HPDE6-E6E7 (cell line): ENCODE data around the gene ADCY9.
"Not testable (repeated sequence)": the region's sequence is repeated elsewhere in the genome, so short reads cannot be mapped to it uniquely, and the experiment has no call there.

ENCODE experiments used
- DNase-seq: peaks from one replicate; pipeline ENCODE4 v3.0.0; 2011; ENCODE audit warnings: missing footprints; ENCODE audit errors: extremely low spot score

Gene ADCY9

DNA sequence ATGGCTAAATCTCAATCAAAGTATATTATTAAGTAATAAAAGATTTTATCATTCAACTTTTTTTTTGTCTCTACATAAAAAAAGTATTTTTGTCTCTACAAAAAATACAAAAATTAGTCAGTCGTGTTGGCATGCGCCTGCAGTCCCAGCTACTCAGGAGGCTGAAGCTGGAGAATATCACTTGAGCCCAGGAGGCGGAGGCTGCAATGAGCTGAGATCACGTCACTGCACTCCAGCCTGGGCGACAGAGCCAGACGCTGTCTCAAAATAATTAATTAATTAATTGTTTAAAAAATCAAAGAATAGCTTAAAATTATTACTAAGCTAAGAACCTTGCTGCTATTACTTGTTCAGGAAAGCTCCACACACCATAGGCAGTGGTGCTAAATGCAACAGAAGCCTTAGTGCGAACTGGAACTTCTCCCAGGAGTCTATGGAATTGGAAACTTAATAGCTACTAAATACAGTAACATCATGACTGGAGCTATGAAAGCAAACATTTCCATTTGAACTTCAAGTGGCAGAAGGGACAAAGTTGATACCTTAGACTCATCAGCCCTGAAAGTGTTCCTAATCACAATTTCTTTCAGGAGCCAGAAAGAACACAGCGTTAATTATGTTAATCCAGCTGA lies 22.6 kb downstream of the ADCY9 start:
- no peak for DNase-seq

GRCh38 chr16:4092547-4093265 lies 23.5 kb downstream of the ADCY9 start:
- DNase-seq = no peak

- DNase-seq = no peak
Observed at GRCh38 chr16:4091240-4092012, 24.8 kb downstream of the ADCY9 start.

DNA sequence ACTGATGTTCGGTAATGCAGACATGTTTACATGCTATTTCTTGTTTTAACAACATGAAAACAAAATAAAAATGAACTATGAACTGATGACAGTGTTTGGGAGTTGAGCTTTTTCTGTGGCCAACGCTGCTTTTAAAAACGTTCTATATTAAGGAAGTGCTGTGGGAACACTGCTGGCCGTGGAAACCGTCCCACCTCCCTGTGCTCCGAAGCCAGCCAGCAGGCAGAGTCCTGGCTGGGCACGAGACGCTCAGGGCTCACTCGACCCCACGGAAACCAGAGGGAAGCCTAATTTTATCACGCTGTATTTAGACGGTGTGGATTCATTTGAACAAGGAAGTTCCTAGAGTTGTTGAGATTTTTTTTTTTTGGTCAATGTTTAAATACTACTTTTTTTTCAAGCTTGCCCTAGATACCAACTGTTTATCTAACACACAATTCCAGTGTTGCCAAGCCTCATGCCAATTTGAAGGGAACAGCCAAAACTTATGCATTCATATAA lies 25.8 kb downstream of the ADCY9 start:
- DNase-seq = no peak

DNA sequence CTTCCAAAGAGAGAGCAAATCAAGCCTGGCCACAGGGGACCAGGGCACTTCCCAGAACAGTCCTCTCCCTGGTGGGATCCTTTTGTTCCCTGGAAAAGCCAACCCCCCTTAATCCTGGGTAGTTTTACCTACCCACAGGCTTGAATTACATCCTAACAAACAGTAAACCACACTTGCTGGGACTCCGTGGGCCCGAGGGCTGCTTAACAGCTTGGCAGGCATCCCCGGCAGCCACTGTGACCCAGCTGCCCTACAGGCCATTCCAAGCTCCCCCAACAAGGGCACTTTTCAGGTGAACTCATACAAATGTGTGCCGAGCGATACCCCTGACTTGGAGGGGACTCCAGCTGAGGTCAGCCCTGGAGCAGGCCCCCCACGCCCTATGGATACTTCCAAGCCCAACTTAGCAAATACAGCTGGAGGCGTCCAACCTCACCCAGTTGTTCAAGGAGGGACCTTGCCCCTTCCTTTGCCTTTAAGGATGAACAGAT lies 26.4 kb downstream of the ADCY9 start:
- DNase-seq = no peak

- no peak for DNase-seq
Observed at GRCh38 chr16:4089251-4089810, 26.9 kb downstream of the ADCY9 start.

- DNase-seq = no peak
Observed at GRCh38 chr16:4087990-4088577, 28.2 kb downstream of the ADCY9 start.

- no peak for DNase-seq
Observed at GRCh38 chr16:4087099-4087885, 28.9 kb downstream of the ADCY9 start.

DNA sequence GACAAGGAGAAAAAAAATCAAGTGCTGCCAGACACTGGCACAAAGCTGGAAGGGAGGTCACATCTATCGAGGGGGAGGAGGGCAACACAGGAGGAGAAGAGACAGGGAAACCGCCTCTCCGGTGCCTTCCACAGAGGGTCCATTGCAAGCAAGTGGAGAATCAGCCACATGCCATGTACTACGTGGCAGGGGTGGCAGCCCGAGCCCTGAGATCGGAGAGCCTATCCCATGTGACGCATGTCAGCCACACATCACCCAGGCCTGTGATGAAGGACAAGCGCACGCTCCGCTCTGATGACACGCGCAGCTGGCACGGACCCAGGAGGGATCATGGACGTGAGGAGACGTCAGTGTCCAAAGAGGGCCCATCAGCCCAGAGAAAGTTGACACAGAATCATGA lies 30.1 kb downstream of the ADCY9 start:
- DNase-seq = no peak

DNA sequence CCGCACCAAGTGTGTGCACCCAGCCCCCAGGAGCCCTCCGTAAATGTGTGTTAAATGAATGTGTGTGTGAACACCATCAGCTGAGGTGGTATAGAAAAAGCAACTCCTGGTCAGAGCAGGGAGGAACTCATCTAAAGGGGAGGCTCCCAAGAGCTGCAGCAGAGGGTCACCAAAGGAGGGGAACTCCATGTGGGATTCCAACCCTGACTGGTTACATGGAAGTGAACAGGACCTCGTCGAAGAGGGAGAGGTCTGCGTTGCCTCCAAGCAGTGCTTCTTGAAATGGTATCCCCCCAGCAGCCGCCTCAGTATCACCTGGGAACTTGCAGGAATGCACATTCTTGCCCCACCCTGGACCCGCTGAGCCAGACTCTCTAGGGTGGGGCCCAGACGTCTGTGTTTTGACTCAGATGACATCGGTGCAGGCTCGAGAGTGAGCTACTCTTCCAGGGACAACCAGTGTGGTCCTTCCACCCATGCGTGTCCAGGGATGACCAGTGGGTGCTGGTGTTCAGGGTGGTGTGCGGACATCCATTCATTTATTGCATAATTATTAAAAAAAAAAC lies 30.8 kb downstream of the ADCY9 start:
- no peak for DNase-seq

- DNase-seq = no peak
Observed at GRCh38 chr16:4083347-4083870, 32.8 kb downstream of the ADCY9 start.

- DNase-seq = no peak
Observed at GRCh38 chr16:4082474-4083044, 33.7 kb downstream of the ADCY9 start.

DNA sequence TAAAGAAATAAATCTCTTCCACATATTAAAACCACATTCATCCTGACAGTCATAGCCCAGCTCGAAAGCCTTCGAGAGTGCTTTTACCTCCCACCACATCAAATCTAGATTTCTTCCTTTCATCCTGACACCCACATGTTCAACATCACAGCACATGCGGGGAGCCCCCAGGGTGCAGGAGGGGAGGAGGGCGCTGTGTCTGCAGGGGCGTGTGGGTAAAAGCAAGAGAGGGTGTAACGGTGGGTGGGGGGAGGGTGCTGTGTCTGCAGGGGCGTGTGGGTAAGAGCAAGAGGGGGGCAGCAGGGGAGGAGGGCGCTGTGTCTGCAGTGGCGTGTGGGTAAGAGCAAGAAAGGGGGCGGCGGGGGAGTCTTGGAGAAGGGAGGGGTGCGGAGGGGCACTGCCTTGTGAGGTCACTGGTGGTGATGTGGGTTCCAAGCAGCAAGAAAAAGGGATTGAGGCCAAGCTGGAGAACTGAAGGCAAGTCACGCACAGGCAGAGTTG lies 34.7 kb downstream of the ADCY9 start:
- DNase-seq = no peak

GRCh38 chr16:4081047-4081446 lies 35.2 kb downstream of the ADCY9 start:
- no peak for DNase-seq

DNA sequence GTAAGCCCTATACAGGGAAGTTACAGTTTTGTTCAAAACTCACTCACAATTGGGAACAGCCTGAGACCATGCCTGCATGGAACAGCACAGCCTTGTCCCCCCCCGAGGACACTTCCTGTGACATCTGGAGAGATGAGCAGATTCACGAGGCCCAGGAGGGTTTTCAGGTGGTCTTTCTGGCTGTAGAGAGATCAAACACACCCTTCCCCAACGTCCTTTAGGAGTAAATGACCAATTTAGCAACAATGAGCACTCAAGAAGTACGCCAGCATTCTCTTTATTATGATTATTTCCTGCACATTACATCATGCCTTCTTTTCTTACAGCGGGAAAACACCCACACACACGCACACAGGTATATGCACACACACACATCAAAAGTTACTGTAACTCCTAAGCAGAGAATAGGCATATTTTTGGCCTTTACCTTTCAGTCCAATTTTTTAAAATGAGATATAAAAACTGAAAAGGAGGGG lies 39.0 kb downstream of the ADCY9 start:
- no peak for DNase-seq

- no peak for DNase-seq
Observed at GRCh38 chr16:4075534-4075933, 40.7 kb downstream of the ADCY9 start.

GRCh38 chr16:4073150-4073549 lies 43.1 kb downstream of the ADCY9 start:
- not testable (repeated sequence) for DNase-seq

GRCh38 chr16:4071686-4072561 lies 44.3 kb downstream of the ADCY9 start:
- DNase-seq = no peak

DNA sequence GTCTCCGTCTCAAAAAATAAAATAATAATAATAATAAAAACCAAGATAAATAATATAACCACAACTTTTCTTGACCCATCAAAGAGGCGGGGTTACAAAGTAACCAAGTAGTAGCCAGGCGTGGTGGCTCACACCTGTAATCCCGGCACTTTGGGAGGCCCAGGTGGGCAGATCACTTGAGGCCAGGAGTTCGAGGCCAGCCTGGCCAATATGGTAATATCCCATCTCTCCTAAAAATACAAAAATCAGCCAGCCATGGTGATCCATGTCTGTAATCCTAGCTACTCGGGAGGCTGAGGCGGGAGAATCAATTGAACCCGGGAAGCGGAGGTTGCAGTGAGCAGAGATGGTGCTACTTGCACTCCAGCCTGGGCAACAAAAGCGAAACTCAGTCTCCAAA lies 45.3 kb downstream of the ADCY9 start:
- DNase-seq = no peak
